Gastroesophageal sphincter (tissue), 4 donors: ENCODE results near the gene NKAIN2. TPM values are rescaled to one million over a fixed set of nuclear protein-coding genes. Genes with fewer than 3 reads are reported as not detected.

Source experiments
- ATAC-seq: fragments of 150-250 bp; one replicate; pipeline ENCODE4 v1.9.1; 2016; ENCODE audit warnings: mild to moderate bottlenecking, moderate library complexity
- H3K27ac ChIP-seq, 4 donors: fragments of 200-600 bp; sonication (generic) in 3 of 4; 1 replicate in 3 of 4; 2 replicates in 1 of 4; pipeline ENCODE4 v1.5.1; 2016 to 2019
- H3K27me3 ChIP-seq: fragments of 200-600 bp; sonication (generic); one replicate; pipeline ENCODE4 v1.5.1; 2019
- H3K36me3 ChIP-seq, 2 donors: fragments of 200-600 bp; sonication (generic); one replicate each; pipeline ENCODE4 v1.5.1; 2019; ENCODE audit warnings: control low read depth in 1 of 2
- H3K4me1 ChIP-seq, 3 donors: fragments of 200-600 bp; sonication (generic); 1 replicate in 2 of 3; 2 replicates in 1 of 3; pipeline ENCODE4 v1.5.1; 2016 to 2019; ENCODE audit warnings: control low read depth in 2 of 3
- H3K4me3 ChIP-seq, 2 donors: fragments of 200-600 bp; sonication (generic); one replicate each; pipeline ENCODE4 v1.5.1; 2019; ENCODE audit warnings: mild to moderate bottlenecking in 1 of 2, moderate library complexity in 1 of 2
- H3K9me3 ChIP-seq, 3 donors: fragments of 200-600 bp; sonication (generic); one replicate each; pipeline ENCODE4 v1.5.1; 2017 to 2019; ENCODE audit warnings: control low read depth in 2 of 3
- CTCF ChIP-seq, 4 experiments: fragments of 200-600 bp in 2 of 4; fragments of 450-650 bp in 2 of 4; sonication (generic) in 1 of 4; IDR thresholded peaks; one replicate each; pipeline ENCODE4 v1.5.1; 2017 to 2019; ENCODE audit warnings: antibody characterized with exemption in 4 of 4, mild to moderate bottlenecking in 2 of 4, moderate library complexity in 2 of 4
- EP300 ChIP-seq: sonication (generic); formaldehyde crosslinking; IDR thresholded peaks from one replicate; pipeline ENCODE4 v1.6.1; 2017; ENCODE audit warnings: antibody characterized with exemption, mild to moderate bottlenecking
- POLR2A ChIP-seq, 2 donors: fragments of 450-650 bp; IDR thresholded peaks; one replicate each; pipeline ENCODE4 v1.6.1; 2017; ENCODE audit warnings: antibody characterized with exemption in 2 of 2, mild to moderate bottlenecking in 2 of 2, moderate library complexity in 1 of 2
- POLR2AphosphoS5 ChIP-seq: sonication (generic); formaldehyde crosslinking; IDR thresholded peaks from one replicate; pipeline ENCODE4 v1.6.1; 2017; ENCODE audit warnings: antibody characterized with exemption
- WGBS, 2 donors: methylation state at CpG; one replicate each; pipeline ENCODE4 v1.1.5; 2018; ENCODE audit warnings: low coverage in 1 of 2; 5-methylcytosine and 5-hydroxymethylcytosine counted together
- total RNA-seq, 4 donors: library from RNA; depleted of rRNA; stranded (reverse); fragments of >200 nt; gene quantifications; one replicate each; pipeline ENCODE4 v1.1.0, GENCODE V29; 2016

Gene NKAIN2
- total RNA-seq, 4 donors from 2014 or later, result 0.23 to 3.2 TPM; not detected in 2

DNA sequence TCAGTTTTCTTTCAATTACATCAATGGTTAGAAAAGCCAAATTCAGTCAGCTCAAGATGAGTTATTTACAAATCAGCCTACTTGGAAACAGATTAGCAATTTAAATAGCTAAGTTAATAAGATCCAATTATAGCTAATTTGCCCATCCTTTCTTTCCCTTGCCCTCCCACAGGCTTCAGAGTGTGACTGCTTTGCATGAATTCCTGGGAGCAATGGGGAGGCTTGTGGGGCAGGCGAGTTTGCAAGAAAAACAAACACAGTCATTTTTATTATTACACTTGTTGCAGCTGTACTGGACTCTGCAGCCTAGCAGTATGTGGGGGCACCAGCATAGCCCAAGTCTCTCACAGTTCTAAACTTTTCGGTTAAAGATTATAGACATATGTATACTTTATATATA, 219.0 kb downstream of the NKAIN2 start:
- Histone ChIP-seq H3K27ac (no peak overlapping the region), H3K4me3 (no peak overlapping the region), H3K27me3 (no peaks in the 10 kb centered on the region), H3K36me3 (no peaks in the 10 kb centered on the region), H3K4me1 (no peaks in the 10 kb centered on the region), H3K9me3 (no peaks in the 10 kb centered on the region)
- no peak for ATAC-seq
- no peak for TF ChIP-seq POLR2AphosphoS5
- TF ChIP-seq POLR2A (IDR thresholded peaks at IDR 0.05), result no peak
- no peak for TF ChIP-seq EP300
- no peak for TF ChIP-seq CTCF (IDR thresholded peaks at IDR 0.05)
- WGBS, 2 donors, result 63 to 83% methylated on average over 2 of the region's 2 CpGs

- ATAC-seq, result no peak
- WGBS, 2 donors, result 79 to 81% methylated on average over 2 of the region's 2 CpGs
- no peak overlapping the region for H3K4me3 ChIP-seq
- no peaks in the 10 kb centered on the region for H3K27me3 ChIP-seq
- TF ChIP-seq CTCF (IDR thresholded peaks at IDR 0.05) (no peak), POLR2A (IDR thresholded peaks at IDR 0.05) (no peak), POLR2AphosphoS5 (no peak), EP300 (no peak)
- no peaks in the 10 kb centered on the region for H3K9me3 ChIP-seq
- no peak overlapping the region for H3K27ac ChIP-seq
- H3K36me3 ChIP-seq, result no peaks in the 10 kb centered on the region
- no peaks in the 10 kb centered on the region for H3K4me1 ChIP-seq
These were observed 223.0 kb downstream of the NKAIN2 start for GRCh38 chr6:124026694-124027093.

- TF ChIP-seq POLR2A (IDR thresholded peaks at IDR 0.05) (no peak), CTCF (IDR thresholded peaks at IDR 0.05) (no peak), POLR2AphosphoS5 (no peak), EP300 (no peak)
- Histone ChIP-seq H3K4me3 (no peak overlapping the region), H3K27me3 (no peaks in the 10 kb centered on the region), H3K4me1 (no peaks in the 10 kb centered on the region), H3K9me3 (no peaks in the 10 kb centered on the region), H3K27ac (no peak overlapping the region), H3K36me3 (no peaks in the 10 kb centered on the region)
- WGBS, 2 donors, result 90 to 97% methylated on average over 4 to 7 of the region's 7 CpGs
- no peak for ATAC-seq
These were observed 223.7 kb downstream of the NKAIN2 start for GRCh38 chr6:124027392-124027791.

- Histone ChIP-seq H3K4me1 (no peaks in the 10 kb centered on the region), H3K27me3 (no peaks in the 10 kb centered on the region), H3K27ac (no peak overlapping the region), H3K9me3 (no peaks in the 10 kb centered on the region), H3K36me3 (no peaks in the 10 kb centered on the region), H3K4me3 (no peak overlapping the region)
- 86 to 100% methylated on average over 2 of the region's 2 CpGs for WGBS, 2 donors
- TF ChIP-seq POLR2A (IDR thresholded peaks at IDR 0.05) (no peak), POLR2AphosphoS5 (no peak), EP300 (no peak), CTCF (IDR thresholded peaks at IDR 0.05) (no peak)
- no peak for ATAC-seq
These were observed 224.5 kb downstream of the NKAIN2 start for GRCh38 chr6:124028117-124028516.

DNA sequence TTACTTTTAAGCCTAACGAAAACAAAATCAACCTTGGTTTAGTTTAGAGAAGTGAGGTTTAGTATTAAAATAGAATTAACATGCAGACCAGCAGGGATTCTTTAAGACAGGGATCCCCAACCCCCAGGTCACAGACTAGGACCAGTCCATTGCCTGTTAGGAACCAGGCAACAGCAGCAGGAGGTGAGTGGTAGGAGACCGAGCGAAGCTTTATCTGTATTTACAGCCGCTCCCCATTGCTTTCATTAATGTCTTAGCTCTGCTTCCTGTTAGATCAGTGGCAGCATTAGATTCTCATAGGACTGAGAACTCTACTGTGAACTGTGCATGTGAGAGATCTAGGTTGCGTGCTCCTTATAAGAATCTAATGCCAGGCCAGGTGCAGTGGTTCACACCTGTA, 225.9 kb downstream of the NKAIN2 start:
- no peak for ATAC-seq
- no peak overlapping the region for H3K27ac ChIP-seq
- no peak for TF ChIP-seq EP300
- no peak for TF ChIP-seq CTCF (IDR thresholded peaks at IDR 0.05)
- TF ChIP-seq POLR2A (IDR thresholded peaks at IDR 0.05), result no peak
- TF ChIP-seq POLR2AphosphoS5, result no peak
- H3K9me3 ChIP-seq, result no peaks in the 10 kb centered on the region
- H3K4me1 ChIP-seq, result no peaks in the 10 kb centered on the region
- H3K27me3 ChIP-seq, result no peaks in the 10 kb centered on the region
- no peaks in the 10 kb centered on the region for H3K36me3 ChIP-seq
- 67 to 86% methylated on average over 3 to 5 of the region's 5 CpGs for WGBS, 2 donors
- no peak overlapping the region for H3K4me3 ChIP-seq
